ENCODE measurements around the gene CAPN15. TPM values are rescaled to one million over a fixed set of nuclear protein-coding genes. Genes with fewer than 3 reads are reported as not detected.

The CAPN15 gene
- total RNA-seq, 1 donor from 2014 or later = 57.4 TPM

GRCh38 chr16:572865-573650, 45.5 kb downstream of the CAPN15 start:
- no peak for DNase-seq (ENCODE audit: low spot score, unreplicated experiment)
- Mint-ChIP-seq H3K27ac (no peak overlapping the region), H3K27me3 (no peaks in the 10 kb centered on the region), H3K4me3 (ENCODE audit: low read depth) (no peak overlapping the region), H3K9me3 (ENCODE audit: low read depth) (no peaks in the 10 kb centered on the region), H3K36me3 (ENCODE audit: insufficient read depth) (peaks cover 3% of the 10 kb centered on the region), H3K4me1 (ENCODE audit: low read depth) (peaks cover 17% of the 10 kb centered on the region)
- TF ChIP-seq, protein P1, sequence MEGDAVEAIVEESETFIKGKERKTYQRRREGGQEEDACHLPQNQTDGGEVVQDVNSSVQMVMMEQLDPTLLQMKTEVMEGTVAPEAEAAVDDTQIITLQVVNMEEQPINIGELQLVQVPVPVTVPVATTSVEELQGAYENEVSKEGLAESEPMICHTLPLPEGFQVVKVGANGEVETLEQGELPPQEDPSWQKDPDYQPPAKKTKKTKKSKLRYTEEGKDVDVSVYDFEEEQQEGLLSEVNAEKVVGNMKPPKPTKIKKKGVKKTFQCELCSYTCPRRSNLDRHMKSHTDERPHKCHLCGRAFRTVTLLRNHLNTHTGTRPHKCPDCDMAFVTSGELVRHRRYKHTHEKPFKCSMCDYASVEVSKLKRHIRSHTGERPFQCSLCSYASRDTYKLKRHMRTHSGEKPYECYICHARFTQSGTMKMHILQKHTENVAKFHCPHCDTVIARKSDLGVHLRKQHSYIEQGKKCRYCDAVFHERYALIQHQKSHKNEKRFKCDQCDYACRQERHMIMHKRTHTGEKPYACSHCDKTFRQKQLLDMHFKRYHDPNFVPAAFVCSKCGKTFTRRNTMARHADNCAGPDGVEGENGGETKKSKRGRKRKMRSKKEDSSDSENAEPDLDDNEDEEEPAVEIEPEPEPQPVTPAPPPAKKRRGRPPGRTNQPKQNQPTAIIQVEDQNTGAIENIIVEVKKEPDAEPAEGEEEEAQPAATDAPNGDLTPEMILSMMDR (IDR thresholded peaks at IDR 0.05; ENCODE audit: unreplicated experiment) = no peak

DNA sequence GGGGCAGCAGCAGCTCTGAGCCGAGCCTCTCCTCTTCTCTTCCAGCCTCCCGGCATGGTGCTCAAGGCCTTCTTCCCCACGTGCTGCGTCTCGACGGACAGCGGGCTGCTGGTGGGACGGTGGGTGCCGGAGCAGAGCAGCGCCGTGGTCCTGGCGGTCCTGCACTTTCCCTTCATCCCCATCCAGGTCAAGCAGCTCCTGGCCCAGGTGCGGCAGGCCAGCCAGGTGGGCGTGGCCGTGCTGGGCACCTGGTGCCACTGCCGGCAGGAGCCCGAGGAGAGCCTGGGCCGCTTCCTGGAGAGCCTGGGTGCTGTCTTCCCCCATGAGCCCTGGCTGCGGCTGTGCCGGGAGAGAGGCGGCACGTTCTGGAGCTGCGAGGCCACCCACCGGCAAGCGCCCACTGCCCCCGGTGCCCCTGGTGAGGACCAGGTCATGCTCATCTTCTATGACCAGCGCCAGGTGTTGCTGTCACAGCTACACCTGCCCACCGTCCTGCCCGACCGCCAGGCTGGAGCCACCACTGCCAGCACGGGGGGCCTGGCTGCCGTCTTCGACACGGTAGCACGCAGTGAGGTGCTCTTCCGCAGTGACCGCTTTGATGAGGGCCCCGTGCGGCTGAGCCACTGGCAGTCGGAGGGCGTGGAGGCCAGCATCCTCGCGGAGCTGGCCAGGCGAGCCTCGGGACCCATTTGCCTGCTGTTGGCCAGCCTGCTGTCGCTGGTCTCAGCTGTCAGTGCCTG, 46.7 kb downstream of the CAPN15 start:
- H3K4me1 Mint-ChIP-seq (ENCODE audit: low read depth) = peaks cover 15% of the 10 kb centered on the region
- TF ChIP-seq, protein P1 (IDR thresholded peaks at IDR 0.05; ENCODE audit: unreplicated experiment) = no peak
- H3K36me3 Mint-ChIP-seq (ENCODE audit: insufficient read depth) = peaks cover 3% of the 10 kb centered on the region
- no peak overlapping the region for H3K27ac Mint-ChIP-seq
- no peak for DNase-seq (ENCODE audit: low spot score, unreplicated experiment)
- no peak overlapping the region for H3K4me3 Mint-ChIP-seq (ENCODE audit: low read depth)
- H3K9me3 Mint-ChIP-seq (ENCODE audit: low read depth) = no peaks in the 10 kb centered on the region
- no peaks in the 10 kb centered on the region for H3K27me3 Mint-ChIP-seq

DNA sequence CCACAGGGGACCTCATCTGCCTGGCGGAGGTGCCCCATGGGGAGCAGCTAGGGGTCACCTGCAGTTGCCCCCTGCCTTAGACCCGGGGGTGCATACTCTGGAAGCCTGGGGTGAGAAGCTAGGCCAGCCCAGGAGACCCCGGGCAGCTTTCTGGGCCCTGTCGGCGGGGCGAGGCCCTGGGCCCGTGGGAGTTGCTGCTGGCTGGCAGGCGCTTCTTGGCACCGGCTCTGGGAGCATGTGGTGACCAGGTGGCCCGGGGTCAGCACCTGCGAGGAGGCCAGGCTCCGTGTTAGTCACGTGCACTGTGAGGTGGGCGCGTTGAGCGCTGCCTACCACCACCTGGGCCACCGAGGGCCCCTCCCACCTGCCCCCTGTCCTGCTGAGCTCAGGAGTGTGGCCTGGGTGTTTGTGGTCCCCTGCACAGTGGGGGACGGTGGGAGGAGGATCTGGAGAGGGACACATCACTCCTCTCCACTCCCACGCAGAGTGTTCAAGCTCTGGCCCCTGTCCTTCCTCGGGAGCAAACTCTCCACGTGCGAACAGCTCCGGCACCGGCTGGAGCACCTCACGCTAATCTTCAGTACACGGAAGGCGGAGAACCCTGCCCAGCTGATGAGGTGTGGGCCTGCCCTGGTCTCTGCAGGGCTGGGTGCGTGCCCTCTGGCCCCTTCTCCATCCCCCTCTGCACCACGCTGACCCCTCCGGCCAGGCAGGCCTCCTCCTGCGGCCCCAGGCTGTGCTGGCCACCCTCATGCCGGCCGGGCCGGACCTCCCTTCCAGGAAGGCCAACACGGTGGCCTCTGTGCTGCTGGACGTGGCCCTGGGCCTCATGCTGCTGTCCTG, 48.1 kb downstream of the CAPN15 start:
- Mint-ChIP-seq H3K36me3 (ENCODE audit: insufficient read depth) (peaks cover 3% of the 10 kb centered on the region), H3K9me3 (ENCODE audit: low read depth) (no peaks in the 10 kb centered on the region), H3K4me1 (ENCODE audit: low read depth) (peaks cover 12% of the 10 kb centered on the region), H3K27ac (no peak overlapping the region), H3K4me3 (ENCODE audit: low read depth) (no peak overlapping the region), H3K27me3 (no peaks in the 10 kb centered on the region)
- TF ChIP-seq, protein P1 (IDR thresholded peaks at IDR 0.05; ENCODE audit: unreplicated experiment) = no peak
- DNase-seq (ENCODE audit: low spot score, unreplicated experiment) = no peak

DNA sequence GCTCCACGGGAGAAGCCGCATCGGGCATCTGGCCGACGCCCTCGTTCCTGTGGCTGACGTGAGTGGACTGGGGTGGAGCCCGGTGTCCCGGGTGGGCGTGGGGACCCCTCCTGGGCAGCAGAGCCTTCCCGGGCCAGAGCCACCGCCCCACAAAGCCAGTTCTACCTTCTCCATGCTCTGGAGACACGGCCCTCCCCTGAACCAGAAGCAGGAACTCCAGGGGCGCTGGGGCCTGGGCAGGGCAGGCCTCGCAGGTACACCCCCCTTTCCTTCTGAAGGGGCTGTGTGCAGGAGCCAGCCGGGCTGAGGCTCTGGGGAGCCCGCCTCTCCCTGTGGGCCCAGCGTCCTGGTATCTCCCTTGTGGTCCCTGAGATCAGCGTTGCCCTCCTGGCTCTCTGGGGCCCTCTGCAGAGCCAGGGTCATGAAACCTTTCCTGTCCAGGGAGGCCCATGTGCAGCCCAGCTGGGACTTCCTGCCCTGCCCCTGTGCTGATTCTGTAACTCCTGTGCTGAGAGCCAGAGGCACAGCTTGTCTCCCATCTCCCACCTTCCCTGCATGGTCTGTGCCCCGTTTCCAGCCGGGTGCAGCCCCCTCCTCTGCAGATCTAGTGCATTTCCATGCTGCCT, 48.8 kb downstream of the CAPN15 start:
- Mint-ChIP-seq H3K27me3 (no peaks in the 10 kb centered on the region), H3K27ac (no peak overlapping the region), H3K36me3 (ENCODE audit: insufficient read depth) (peaks cover 3% of the 10 kb centered on the region), H3K9me3 (ENCODE audit: low read depth) (no peaks in the 10 kb centered on the region), H3K4me1 (ENCODE audit: low read depth) (peaks cover 6% of the 10 kb centered on the region), H3K4me3 (ENCODE audit: low read depth) (no peak overlapping the region)
- no peak for DNase-seq (ENCODE audit: low spot score, unreplicated experiment)
- TF ChIP-seq, protein P1 (IDR thresholded peaks at IDR 0.05; ENCODE audit: unreplicated experiment) = no peak

All from progenitor cell of endocrine pancreas (in vitro differentiated cells).